ENCODE measurements around the gene CLEC2B.

The CLEC2B gene

GRCh38 chr12:9805883-9806282 lies 63.3 kb downstream of the CLEC2B start:
- no peak for DNase-seq
